SH-SY5Y (cell line): ENCODE measurements around the gene RPL39L.

Experiments used
- GATA2 ChIP-seq: IDR thresholded peaks from 2 replicates; pipeline ENCODE4 v1.6.1; 2011; ENCODE audit warnings: mild to moderate bottlenecking, low read depth, low read length
- GATA3 ChIP-seq: IDR thresholded peaks from 2 replicates; pipeline ENCODE4 v1.6.1; 2011; ENCODE audit warnings: low read depth, mild to moderate bottlenecking, low read length, moderate library complexity

DNA sequence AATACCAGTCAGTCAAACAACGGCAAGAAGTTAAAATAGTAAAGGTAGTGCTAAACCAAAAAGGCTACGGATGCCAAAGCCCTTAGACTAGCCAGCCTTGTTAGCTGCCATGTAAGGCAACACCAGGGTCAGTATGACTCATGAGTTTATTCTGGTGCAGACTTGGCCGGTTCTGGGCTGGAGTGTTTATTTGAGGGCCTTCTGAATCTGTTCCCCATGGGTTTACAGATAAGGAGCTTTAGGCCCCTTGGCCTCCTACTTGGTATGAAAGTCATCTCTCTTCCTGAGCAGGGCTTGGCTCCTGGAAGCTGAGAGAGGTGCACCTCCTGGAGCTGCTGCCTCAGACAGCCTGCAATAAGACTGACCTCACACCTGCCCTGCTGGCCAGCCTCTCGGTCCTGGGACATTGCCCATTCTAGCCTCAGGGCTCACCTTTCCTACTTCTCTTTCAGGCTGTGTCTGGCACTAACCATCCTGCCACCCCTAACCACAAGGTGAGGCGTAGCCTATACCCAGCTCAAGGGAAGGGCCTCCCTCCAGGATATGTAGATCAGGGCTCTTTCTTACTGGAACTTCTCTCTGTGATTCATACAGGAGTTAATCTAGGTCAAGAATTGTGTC is 47.6 kb upstream of the RPL39L start:
- TF ChIP-seq GATA2 (no peak), GATA3 (no peak)
